Muscle of arm (tissue), 12 donors: ENCODE data around the gene USP3. TPM values are rescaled to one million over a fixed set of nuclear protein-coding genes. Genes with fewer than 3 reads are reported as not detected.
A peak's percentile ranks its signal among the peaks of the same experiment; 100 is the strongest.
"Not testable (repeated sequence)": the region's sequence is repeated elsewhere in the genome, so short reads cannot be mapped to it uniquely, and the experiment has no call there.

ENCODE experiments used
- DNase-seq: peaks from one replicate; pipeline ENCODE4 v3.0.0-alpha.2; 2013
- polyA plus RNA-seq, 12 donors: library from polyadenylated mRNA; unstranded; fragments of 120-200 nt; gene quantifications; one replicate each; pipeline ENCODE4 v1.2.1, GENCODE V29; 2013; ENCODE audit not compliant: insufficient read length in 12 of 12

Gene USP3
- polyA plus RNA-seq, 12 donors = 21.7 to 36.7 (median 26.5) TPM; not detected in 1

DNA sequence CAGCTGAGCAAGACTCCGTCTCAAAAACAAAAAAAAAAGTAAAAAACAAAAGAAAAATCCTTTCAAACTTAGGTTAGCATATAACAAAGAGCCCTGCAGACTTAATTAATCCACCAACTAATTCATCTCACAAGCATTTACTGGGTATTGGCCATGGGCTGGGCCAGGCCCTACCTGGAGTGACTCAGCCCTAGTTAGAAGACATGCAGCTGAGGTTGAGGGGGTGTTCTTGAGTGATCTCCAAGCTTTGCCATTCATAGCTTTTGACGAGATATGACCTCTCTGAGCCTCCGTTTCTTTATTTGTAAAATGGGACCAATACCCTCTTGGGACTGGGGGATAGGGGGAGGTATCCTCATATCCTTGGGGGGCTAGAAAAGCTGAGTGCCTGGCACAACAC, 100.6 kb downstream of the USP3 start:
- no peak for DNase-seq

DNA sequence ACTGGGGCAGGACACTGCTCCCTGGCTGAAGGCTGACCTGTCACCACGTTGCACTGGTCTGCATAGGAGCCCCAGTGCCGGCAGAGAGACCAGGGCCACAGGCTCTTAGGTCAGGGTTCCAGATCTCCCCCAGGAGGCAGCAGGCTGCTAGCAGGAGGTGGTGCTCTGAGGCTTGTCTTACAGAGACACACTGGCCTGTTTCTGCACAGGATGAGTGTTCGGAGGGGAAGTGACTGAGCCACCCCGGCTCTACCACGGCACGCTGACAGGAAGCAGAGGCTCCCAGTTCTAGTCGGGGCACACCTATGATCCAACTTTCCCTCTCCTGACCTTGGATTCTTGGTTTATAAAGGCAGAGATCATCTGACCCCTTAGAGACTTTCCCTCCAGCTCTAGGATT, 101.4 kb downstream of the USP3 start:
- DNase-seq = no peak

DNA sequence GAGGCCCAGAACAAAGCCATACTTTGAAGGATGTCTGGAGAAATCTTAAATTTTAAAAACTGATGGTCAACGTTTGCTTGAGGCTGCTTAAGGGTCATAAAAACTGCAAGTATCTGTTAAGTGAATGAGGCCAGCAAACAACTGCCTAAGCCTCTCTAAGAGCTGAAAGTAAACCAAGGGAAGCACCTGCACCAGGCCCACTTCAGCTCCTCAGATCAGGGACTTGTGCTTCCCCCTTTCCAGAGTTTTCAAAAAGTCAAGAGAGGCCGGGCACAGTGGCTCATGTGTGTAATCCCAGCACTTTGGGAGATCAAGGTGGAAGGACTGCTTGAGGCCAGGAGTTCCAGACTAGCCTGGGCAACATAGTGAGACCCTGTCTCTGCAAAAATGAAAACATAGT, 101.9 kb downstream of the USP3 start:
- no peak for DNase-seq

DNA sequence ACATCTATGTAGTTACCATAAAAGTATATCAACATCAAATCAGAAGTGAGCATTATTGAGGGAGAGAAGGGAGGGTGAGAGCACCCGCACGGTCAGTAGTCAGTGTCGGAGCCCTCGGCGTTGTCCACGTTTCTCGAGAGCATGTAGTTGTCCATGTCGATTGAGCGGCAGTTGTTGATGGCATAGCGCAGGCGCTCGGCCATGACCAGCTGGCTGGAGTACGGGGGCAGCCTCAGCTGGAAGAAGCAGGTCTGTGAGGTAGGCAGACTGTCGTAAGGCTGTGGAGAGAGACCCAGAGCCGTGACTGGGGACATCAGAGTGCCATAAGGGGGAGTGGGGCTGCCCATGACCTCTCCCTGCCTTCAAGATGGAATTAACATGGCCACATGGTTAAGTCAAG, 104.6 kb downstream of the USP3 start:
- no peak for DNase-seq

DNA sequence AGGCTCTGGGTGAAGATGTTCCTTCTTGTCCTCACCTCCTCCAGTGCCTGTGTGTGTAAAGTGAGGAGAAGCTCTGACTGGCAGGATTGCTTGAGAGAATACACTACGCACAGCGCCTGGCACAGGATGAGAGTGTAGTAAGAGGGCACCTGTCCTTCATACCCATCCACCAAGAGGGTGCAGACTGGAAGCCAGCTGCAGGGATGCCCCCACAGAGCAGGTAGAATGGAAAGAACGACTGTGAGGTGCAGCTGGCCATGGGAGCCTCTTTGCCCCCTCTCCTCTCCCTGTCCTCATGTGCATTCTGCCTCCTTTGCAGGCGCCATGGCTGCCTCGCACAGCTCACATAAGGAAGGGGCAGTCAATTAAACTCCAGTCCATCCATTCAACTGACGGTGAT, 105.1 kb downstream of the USP3 start:
- DNase-seq = no peak

DNA sequence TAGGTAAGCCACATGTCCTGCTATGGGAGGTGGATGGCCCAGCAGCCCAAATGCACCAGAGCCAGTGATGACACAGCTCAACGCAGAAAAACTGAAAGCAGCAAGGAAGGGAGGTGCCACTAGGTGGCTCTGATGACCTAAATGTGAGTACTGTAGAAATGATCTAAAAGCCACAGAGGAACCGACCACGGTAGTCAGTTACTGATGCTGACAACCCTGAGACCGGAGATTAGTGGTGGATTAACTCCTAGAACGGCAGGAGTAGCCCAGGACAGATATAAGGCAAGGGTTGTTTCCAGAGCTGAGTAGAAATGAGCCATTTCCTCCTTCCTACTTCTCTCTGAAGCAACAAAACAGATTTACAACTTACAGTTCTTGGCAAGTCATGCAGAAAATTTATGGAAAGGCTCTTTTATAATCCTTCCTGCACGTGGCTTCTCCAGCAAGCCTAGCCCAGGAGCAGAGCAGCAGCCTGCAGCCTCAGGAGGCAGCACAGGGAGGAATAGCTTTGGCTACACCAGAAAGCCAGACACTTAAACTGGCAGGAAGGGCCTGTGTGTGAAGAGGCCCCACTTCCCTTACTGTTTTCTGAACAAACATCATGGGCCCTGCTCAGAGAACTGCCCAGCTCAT, 105.9 kb downstream of the USP3 start:
- peak; percentile 85 for DNase-seq

DNA sequence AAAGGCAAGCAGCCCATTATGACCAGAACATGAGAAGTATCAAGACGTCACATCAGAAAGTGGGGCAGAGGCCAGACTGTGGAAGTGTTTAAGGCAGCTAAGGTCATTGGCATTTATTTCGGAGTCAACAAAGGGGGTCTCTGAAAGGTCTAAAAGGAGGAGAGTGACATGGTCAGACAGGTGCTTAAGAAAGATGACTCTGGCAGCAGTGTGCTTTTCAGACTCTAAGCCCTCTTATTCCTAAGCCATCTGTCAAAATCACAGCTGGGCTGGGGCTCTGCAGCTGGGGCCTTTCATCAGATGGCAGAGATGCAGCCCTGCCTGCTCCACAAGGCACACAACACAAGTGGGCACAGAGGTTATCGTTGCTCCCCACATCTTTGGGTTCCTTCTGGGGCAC, 106.8 kb downstream of the USP3 start:
- DNase-seq = peak; percentile 37

DNA sequence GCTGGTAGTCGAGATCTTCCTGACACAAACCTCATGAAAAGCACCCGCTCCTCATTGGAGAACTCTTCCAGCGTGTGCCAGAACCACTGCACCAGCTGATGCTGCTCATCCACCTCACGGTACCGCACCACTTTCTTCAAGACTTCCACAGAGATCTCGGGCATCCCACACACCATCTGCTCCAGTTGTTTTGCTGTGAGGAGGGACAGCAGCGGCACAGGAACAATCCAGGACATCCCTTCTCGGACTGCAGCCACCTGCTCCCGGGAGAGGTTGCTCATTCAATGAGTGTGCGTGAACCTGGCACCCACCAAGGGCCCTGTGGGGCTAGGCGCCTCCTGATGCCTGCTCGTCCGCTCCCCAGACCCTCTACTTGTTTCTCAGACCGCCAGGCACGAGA, 107.9 kb downstream of the USP3 start:
- DNase-seq = no peak

DNA sequence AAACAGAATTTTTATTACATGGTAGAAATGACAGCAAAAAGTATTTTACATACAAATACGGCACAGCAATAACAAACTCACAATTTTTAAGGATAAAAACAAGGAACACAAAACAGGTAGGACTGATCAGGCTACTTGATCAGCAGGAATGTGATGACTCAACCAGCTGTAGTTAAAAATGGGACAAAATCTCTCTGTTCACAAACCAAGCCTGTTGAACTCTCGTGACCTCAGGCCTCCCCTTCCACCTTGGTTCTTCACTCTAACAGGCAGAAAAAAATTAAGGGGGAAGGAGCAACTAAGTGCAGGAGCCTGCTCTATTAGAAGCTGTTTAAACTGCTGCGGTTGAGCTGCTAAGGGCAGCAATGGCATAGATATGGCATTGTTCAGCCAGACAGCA, 111.5 kb downstream of the USP3 start:
- DNase-seq = no peak

DNA sequence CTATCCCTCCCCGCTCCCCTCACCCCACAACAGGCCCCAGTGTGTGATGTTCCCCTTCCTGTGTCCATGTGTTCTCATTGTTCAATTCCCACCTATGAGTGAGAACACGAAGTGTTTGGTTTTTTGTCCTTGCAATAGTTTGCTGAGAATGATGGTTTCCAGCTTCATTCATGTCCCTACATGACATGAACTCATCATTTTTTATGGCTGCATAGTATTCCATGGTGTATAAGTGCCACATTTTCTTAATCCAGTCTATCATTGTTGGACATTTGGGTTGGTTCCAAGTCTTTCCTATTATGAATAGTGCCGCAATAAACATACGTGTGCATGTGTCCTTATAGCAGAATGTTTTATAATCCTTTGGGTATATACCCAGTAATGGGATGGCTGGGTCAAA, 112.8 kb downstream of the USP3 start:
- DNase-seq = not testable (repeated sequence)

DNA sequence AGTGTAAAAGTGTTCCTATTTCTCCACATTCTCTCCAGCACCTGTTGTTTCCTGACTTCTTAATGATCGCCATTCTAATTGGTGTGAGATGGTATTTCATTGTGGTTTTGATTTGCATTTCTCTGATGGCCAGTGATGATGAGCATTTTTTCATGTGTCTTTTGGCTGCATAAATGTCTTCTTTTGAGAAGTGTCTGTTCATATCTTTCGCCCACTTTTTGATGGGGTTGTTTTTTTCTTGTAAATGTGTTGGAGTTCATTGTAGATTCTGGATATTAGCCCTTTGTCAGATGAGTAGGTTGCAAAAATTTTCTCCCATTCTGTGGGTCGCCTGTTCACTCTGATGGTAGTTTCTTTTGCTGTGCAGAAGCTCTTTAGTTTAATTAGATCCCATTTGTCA, 113.2 kb downstream of the USP3 start:
- not testable (repeated sequence) for DNase-seq

DNA sequence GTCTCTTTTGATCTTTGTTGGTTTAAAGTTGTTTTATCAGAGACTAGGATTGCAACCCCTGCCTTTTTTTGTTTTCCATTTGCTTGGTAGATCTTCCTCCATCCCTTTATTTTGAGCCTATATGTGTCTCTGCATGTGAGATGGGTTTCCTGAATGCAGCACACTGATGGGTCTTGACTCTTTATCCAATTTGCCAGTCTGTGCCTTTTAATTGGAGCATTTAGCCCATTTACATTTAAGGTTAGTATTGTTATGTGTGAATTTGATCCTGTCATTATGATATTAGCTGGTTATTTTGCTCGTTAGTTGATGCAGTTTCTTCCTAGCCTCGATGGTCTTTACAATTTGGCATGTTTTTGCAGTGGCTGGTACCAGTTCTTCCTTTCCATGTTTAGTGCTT, 116.4 kb downstream of the USP3 start:
- not testable (repeated sequence) for DNase-seq

DNA sequence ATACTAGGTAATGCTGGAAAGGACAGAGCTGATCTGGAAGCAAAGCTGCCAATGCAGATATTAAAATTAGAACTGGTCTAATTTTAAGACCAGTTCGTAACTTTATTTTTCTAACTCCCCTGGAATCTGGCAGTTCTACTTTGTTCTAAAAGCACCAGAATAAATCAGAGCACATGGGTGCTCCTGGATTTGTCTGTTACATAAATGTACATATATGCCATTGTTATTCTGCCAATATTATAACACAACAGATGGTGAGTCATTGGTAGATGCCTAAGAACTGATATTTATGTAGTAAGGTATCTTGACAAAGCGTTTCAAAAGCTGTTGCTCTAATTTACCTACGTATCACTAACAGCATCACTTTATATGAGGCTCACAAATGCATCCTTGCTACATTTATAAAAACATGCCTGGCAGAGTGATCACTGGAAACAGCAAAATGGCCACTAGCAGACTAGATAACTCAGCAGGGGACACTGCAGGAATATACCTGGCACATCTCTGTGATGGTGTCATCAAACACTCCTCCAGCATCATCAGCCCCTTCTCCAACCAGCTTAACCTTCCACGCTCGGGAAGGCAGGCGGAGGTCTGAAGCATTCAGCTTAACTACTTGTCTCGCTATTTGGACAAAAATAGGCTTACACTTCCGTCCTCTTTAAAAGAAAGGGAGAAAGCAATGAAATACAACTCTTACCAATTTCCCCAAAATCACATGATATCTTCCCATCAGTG, 119.0 kb downstream of the USP3 start:
- no peak for DNase-seq

DNA sequence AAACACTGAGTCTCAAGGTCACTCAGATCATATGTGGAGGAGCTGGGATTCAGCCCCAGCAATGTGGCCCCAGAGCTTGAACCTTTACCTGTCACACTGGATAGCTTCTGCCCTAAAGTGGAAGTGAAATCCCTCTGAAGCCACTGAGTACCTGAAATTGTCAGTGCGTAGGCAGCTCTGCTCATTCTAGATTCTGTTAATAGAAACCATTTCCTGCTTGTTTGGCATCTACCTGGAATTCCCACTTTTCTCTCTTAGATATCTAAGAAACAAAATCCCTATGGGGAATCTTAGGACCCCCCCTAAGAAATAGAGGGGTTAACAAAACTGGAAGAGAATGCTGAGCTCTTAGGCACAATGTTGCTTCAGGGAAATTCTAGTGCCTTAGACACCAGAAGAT, 122.6 kb downstream of the USP3 start:
- DNase-seq = no peak

DNA sequence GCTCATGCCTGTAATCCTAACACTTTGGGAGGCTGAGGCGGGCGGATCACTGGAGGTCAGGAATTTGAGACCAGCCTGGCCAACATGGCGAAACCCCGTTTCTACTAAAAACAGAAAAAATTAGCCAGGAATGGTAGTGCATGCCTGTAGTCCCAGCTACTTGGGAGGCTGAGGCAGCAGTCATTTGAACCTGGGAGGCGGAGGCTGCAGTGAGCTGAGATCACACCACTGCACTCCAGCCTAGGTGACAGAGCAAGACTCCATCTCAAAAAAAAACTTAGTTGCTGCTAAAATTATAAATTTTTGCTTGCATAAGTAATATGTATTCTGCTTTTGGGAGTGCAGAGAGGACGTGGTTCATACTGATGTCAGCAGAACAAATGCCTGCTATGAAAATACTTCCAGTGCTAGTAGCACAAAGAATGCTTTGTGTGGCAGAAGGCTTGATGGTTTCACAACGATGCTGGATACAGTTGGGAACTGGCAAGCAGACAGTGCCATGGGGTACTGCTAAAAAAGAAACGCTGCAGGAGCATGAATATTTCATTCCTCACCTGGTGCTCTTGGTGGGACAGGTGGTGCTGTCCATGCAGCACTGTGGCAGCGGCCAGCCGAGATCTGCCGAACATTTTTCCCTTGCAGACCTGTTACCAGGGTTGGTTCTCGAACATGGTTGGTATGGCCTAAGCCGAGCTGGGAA, 123.9 kb downstream of the USP3 start:
- no peak for DNase-seq

DNA sequence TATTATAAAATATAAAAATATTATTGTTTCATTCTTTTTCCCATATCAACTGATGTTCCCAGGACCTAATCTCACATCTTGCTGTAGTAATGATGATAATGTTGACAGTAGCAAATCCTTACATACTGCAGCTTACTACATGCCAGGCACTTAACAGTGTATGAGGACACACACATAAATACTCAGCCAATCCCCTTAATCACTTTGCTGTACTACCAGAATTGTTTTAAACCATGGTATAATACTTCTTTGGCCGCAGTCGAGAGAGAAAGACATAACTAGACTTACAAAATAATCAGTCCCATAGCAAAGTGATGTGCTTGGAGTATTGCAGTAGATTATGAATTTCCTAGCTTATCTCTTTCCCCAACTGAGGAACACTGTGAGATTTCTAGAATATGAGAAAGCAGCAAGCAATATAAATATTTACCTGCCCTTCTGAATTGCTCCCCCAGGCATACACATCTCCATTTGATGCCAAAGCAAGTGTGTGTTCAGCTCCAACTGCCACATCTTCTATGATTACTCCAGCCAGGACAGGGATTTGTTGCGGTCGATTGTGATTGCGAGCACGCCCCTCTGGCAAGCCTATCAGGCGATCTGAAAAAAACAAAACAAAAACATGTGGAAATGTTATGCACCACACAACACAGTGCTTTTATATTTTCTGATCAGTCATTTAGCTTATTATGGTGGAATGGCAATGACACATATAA, 125.8 kb downstream of the USP3 start:
- no peak for DNase-seq

DNA sequence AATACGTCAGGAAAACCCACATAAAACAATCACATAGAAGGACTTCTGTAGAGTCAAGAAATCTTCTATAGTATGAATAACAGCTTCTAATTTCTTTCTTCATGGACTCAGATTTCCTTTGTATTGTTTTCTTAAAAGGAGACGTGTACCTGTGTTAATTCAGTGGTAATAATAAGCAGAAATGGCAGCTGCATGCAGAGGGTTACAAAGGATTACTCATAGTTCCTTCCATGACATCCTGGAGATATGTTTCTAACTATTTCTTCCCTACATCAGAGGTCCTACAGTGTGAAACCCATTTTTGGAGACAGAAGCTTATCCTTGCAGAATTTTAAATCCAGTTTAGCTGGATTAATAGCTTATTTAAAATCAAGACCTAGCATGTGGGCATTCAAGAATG, 128.9 kb downstream of the USP3 start:
- DNase-seq = no peak

DNA sequence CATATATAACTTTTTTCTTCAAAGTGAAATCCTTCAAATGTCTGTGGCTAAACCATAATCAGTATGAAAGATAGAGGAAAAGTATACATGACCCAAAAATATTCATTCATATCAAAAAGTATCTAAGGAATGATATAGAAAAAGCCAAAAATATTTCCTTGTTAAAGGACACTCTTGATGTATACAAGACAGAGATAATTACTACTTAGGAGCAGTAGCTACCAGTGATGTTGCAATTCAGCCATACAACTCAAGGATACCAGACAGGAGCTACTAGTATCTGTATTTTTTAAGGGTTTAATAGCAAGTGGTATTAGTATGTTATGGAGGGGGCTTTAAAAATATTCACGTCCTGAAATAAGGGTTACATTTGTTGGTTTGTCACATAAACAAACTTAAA, 129.8 kb downstream of the USP3 start:
- no peak for DNase-seq

DNA sequence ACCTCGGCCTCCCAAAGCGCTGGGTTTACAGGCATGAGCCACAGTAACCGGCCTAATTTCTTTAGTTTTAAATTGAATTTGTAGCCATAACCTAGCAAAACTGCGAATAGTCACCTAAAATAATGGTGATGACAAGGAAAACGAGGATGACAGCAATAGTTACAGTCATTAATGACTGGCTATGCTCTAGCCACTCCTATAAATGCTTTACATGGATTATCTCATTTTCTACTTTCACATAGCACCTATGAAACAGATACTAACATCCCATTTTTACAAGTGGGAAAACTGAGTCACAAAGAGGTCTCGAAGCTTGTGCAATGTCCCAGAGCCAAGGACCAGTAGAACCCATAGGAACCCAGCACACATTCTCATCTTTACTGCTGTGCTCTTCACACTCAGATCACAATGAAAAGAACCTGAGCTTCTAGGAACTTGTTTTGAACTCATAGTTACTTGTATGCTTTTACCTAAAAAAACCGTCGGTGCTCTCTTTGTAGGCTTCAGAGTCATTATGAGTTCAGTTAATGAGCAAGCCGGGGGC, 132.2 kb downstream of the USP3 start:
- DNase-seq = no peak

DNA sequence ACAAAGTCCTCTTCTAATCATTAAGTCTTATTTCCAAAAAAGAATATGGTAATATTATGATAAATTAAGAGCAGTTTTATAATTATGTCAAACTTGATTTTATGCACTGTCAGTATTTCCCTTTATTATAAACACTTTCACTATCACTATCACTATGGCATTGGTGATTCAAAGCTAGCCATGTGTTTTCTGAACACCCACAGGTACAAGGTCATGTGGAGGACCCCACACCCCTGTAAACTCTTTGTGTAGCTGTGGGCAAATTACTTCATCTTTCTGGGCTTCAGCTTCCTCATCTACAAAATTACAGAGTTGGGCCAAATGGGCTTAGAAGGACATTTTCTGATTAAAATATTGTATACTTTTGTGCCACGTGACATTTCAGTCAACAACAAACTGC, 134.4 kb downstream of the USP3 start:
- DNase-seq = no peak

DNA sequence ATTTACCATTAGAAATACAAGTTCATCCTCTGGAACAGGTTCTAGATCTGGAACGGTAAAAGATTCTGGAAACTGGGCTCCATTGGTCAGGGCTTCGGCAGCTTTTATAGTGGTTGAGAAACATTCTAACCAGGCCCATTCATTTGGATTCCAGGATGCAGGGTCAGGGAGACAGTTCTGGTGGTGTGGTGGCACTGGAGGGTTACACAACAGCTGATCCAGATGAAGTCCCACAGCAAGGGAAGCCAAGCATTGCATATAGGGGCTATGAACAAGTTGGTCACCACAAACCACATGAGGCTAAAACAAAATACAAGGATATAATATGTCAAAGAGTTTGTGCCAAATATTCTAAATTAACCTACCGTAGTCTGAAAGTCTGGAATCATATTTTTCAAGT, 135.8 kb downstream of the USP3 start:
- no peak for DNase-seq
